WERI-Rb-1 (cell line): ENCODE data around the gene DVL2.

Experiments used
- DNase-seq: peaks from one replicate; pipeline ENCODE4 v3.0.0-alpha.2; 2020
- H3K27ac ChIP-seq: fragments of 250-450 bp; sonication (Bioruptor Pico); 2 replicates; pipeline ENCODE4 v1.5.1; 2020; ENCODE audit warnings: mild to moderate bottlenecking, moderate library complexity
- H3K27me3 ChIP-seq: fragments of 250-450 bp; sonication (Bioruptor Pico); 2 replicates; pipeline ENCODE4 v1.5.1; 2021; ENCODE audit warnings: mild to moderate bottlenecking, low read depth, moderate library complexity; ENCODE audit not compliant: insufficient read depth, severe bottlenecking
- H3K36me3 ChIP-seq: fragments of 250-450 bp; sonication (Bioruptor Pico); 2 replicates; pipeline ENCODE4 v1.5.1; 2020; ENCODE audit warnings: mild to moderate bottlenecking, moderate library complexity
- H3K4me3 ChIP-seq: 2 replicates; pipeline ENCODE4 v1.5.1; 2011; ENCODE audit warnings: low read depth, mild to moderate bottlenecking, control low read depth, low read length
- H3K9me3 ChIP-seq: fragments of 250-450 bp; sonication (Bioruptor Pico); 2 replicates; pipeline ENCODE4 v1.5.1; 2021; ENCODE audit warnings: mild to moderate bottlenecking, moderate library complexity; ENCODE audit not compliant: severe bottlenecking
- CTCF ChIP-seq: IDR thresholded peaks from 2 replicates; pipeline ENCODE4 v1.5.1; 2011; ENCODE audit warnings: low read depth, mild to moderate bottlenecking, control low read depth, inconsistent platforms, low read length

Gene DVL2

GRCh38 chr17:7260151-7260550 lies 25.8 kb upstream of the DVL2 start:
- no peak for TF ChIP-seq CTCF
- H3K36me3 ChIP-seq: peaks cover 46% of the 10 kb centered on the region
- H3K27ac ChIP-seq: peak overlapping the region; percentile 71
- H3K4me3 ChIP-seq: no peak overlapping the region
- no peaks in the 10 kb centered on the region for H3K27me3 ChIP-seq
- no peak for DNase-seq
- H3K9me3 ChIP-seq: no peaks in the 10 kb centered on the region

DNA sequence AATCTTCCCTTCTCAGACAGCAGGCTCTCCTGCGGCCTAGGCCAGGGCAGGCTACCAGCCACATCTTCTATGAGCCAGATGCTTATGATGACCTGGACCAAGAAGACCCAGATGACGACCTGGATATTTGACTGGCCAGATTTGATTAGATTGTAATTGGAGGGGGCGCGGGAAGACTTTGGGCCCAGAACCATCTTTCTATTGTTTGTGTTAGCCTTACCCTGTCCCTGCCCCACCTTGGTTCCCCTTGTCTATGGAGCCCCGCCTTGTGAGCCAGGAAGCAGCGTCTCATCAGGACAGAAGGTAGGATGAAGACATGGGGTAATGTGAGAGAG lies 25.2 kb upstream of the DVL2 start:
- H3K9me3 ChIP-seq: no peaks in the 10 kb centered on the region
- no peak overlapping the region for H3K4me3 ChIP-seq
- no peak for TF ChIP-seq CTCF
- H3K36me3 ChIP-seq: peaks cover 52% of the 10 kb centered on the region
- no peaks in the 10 kb centered on the region for H3K27me3 ChIP-seq
- no peak for DNase-seq
- H3K27ac ChIP-seq: no peak overlapping the region

GRCh38 chr17:7258731-7259554 lies 24.6 kb upstream of the DVL2 start:
- Histone ChIP-seq H3K9me3 (no peaks in the 10 kb centered on the region), H3K36me3 (peaks cover 58% of the 10 kb centered on the region), H3K27me3 (no peaks in the 10 kb centered on the region), H3K27ac (no peak overlapping the region), H3K4me3 (no peak overlapping the region)
- DNase-seq: no peak
- no peak for TF ChIP-seq CTCF

- no peak for DNase-seq
- Histone ChIP-seq H3K27me3 (no peaks in the 10 kb centered on the region), H3K4me3 (no peak overlapping the region), H3K9me3 (no peaks in the 10 kb centered on the region), H3K27ac (no peak overlapping the region), H3K36me3 (peaks cover 65% of the 10 kb centered on the region)
- no peak for TF ChIP-seq CTCF
Observed at GRCh38 chr17:7256766-7257456, 22.6 kb upstream of the DVL2 start.

DNA sequence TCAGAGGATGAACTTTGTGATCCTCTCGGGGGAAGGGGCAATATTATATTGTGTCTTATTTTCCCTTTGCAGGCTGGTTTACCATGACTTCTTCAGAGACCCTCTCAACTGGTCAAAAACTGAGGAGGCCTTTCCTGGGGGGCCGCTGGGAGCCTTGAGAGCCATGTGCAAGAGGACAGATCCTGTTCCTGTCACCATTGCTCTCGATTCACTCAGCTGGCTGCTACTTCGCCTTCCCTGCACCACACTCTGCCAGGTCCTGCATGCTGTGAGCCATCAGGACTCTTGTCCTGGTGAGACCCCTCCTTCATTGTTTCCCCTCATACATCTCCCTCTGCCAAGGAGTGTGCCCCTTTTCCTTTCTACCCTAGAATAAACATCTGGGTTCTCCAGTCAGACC lies 20.2 kb upstream of the DVL2 start:
- Histone ChIP-seq H3K36me3 (peaks cover 63% of the 10 kb centered on the region), H3K27ac (no peak overlapping the region), H3K9me3 (no peaks in the 10 kb centered on the region), H3K4me3 (no peak overlapping the region), H3K27me3 (no peaks in the 10 kb centered on the region)
- no peak for TF ChIP-seq CTCF
- DNase-seq: no peak
